Measurements from ENCODE around the gene M1AP. TPM values are rescaled to one million over a fixed set of nuclear protein-coding genes. Genes with fewer than 3 reads are reported as not detected.

M1AP gene
- polyA plus RNA-seq, 12 donors: 0.08 to 1.4 (median 0.27) TPM; not detected in 6

Other genes starting within 250 kb of the M1AP start
- gene C2orf81, start 226.7 kb downstream of the M1AP start, polyA plus RNA-seq (ENCODE audit: insufficient read length in 12 of 12): 1 to 10 TPM in 10 of 12 donors, not detected in 2; 1.6 to 3.8 (median 2.0) TPM
- 10 to 100 TPM in 6 of 12 donors, 1 to 10 TPM in 5, not detected in 1; 7.6 to 19.8 (median 10.0) TPM for gene WDR54, start 226.6 kb downstream of the M1AP start, polyA plus RNA-seq (ENCODE audit: insufficient read length in 12 of 12)
- gene RTKN, start 206.4 kb downstream of the M1AP start, polyA plus RNA-seq (ENCODE audit: insufficient read length in 12 of 12): 10 to 100 TPM in 11 of 12 donors, not detected in 1; 32.5 to 58.4 (median 47.7) TPM
- 10 to 100 TPM in 11 of 12 donors, not detected in 1; 12.8 to 42.3 (median 16.1) TPM for gene INO80B, start 193.2 kb downstream of the M1AP start, polyA plus RNA-seq (ENCODE audit: insufficient read length in 12 of 12)
- 10 to 100 TPM in 11 of 12 donors, not detected in 1; 41.4 to 76.6 (median 52.2) TPM for gene WBP1, start 189.9 kb downstream of the M1AP start, polyA plus RNA-seq (ENCODE audit: insufficient read length in 12 of 12)
- 10 to 100 TPM in 11 of 12 donors, not detected in 1; 25.7 to 85.9 (median 32.7) TPM for gene MOGS, start 182.9 kb downstream of the M1AP start, polyA plus RNA-seq (ENCODE audit: insufficient read length in 12 of 12)
- gene MRPL53, start 175.7 kb downstream of the M1AP start, polyA plus RNA-seq (ENCODE audit: insufficient read length in 12 of 12): 10 to 100 TPM in 11 of 12 donors, not detected in 1; 40.9 to 97.0 (median 56.2) TPM
- 10 to 100 TPM in 4 of 12 donors, 1 to 10 TPM in 7, not detected in 1; 5.4 to 14.4 (median 8.5) TPM for gene CCDC142, start 165.3 kb downstream of the M1AP start, polyA plus RNA-seq (ENCODE audit: insufficient read length in 12 of 12)
- 10 to 100 TPM in 11 of 12 donors, not detected in 1; 15.3 to 36.6 (median 19.2) TPM for gene TTC31, start 165.2 kb downstream of the M1AP start, polyA plus RNA-seq (ENCODE audit: insufficient read length in 12 of 12)
- 1 to 10 TPM in 2 of 12 donors, under 1 TPM in 7, not detected in 3; 0.27 to 1.5 (median 0.78) TPM for gene LBX2, start 148.7 kb downstream of the M1AP start, polyA plus RNA-seq (ENCODE audit: insufficient read length in 12 of 12)
- gene PCGF1, start 140.6 kb downstream of the M1AP start, polyA plus RNA-seq (ENCODE audit: insufficient read length in 12 of 12): 10 to 100 TPM in 10 of 12 donors, not detected in 2; 10.4 to 19.6 (median 13.0) TPM
- under 1 TPM in 2 of 12 donors, not detected in 10; 0.08 to 0.43 TPM for gene TLX2, start 133.9 kb downstream of the M1AP start, polyA plus RNA-seq (ENCODE audit: insufficient read length in 12 of 12)
- 10 to 100 TPM in 1 of 12 donors, 1 to 10 TPM in 3, under 1 TPM in 3, not detected in 5; 0.08 to 15.4 (median 1.0) TPM for gene DQX1, start 122.1 kb downstream of the M1AP start, polyA plus RNA-seq (ENCODE audit: insufficient read length in 12 of 12)
- 10 to 100 TPM in 11 of 12 donors, not detected in 1; 53.8 to 89.9 (median 64.6) TPM for gene AUP1, start 118.6 kb downstream of the M1AP start, polyA plus RNA-seq (ENCODE audit: insufficient read length in 12 of 12)
- 10 to 100 TPM in 11 of 12 donors, not detected in 1; 20.1 to 30.4 (median 27.9) TPM for gene HTRA2, start 118.4 kb downstream of the M1AP start, polyA plus RNA-seq (ENCODE audit: insufficient read length in 12 of 12)
- gene LOXL3, start 94.4 kb downstream of the M1AP start, polyA plus RNA-seq (ENCODE audit: insufficient read length in 12 of 12): 1 to 10 TPM in 10 of 12 donors, not detected in 2; 6.5 to 9.6 (median 7.5) TPM
- 10 to 100 TPM in 1 of 12 donors, 1 to 10 TPM in 10, not detected in 1; 4.7 to 28.7 (median 6.0) TPM for gene DOK1, start 93.6 kb downstream of the M1AP start, polyA plus RNA-seq (ENCODE audit: insufficient read length in 12 of 12)
- 1 to 10 TPM in 10 of 12 donors, not detected in 2; 2.3 to 5.0 (median 3.7) TPM for gene SEMA4F, start 5.9 kb upstream of the M1AP start, polyA plus RNA-seq (ENCODE audit: insufficient read length in 12 of 12)
- gene HK2, start 185.8 kb upstream of the M1AP start, polyA plus RNA-seq (ENCODE audit: insufficient read length in 12 of 12): 10 to 100 TPM in 1 of 12 donors, 1 to 10 TPM in 10, not detected in 1; 4.5 to 10.6 (median 6.7) TPM